HG03354 (cell line): ENCODE measurements around the gene GRB10.
"Not testable (repeated sequence)": the region's sequence is repeated elsewhere in the genome, so short reads cannot be mapped to it uniquely, and the experiment has no call there.

Experiments used
- ATAC-seq: cut with Tn5 transposase; IDR thresholded peaks from one replicate; pipeline ENCODE4 v1.9.1; 2021; ENCODE audit warnings: mild to moderate bottlenecking; ENCODE audit not compliant: unreplicated experiment, poor library complexity, severe bottlenecking

GRB10 gene

GRCh38 chr7:50781381-50782293 lies 1.1 kb downstream of the GRB10 start:
- ATAC-seq = no peak

GRCh38 chr7:50780436-50780835 lies 2.3 kb downstream of the GRB10 start:
- no peak for ATAC-seq

- ATAC-seq = no peak
These were observed 3.3 kb downstream of the GRB10 start for GRCh38 chr7:50779427-50779826.

- ATAC-seq = no peak
These were observed 4.5 kb downstream of the GRB10 start for GRCh38 chr7:50778189-50778588.

GRCh38 chr7:50775836-50776235 lies 6.9 kb downstream of the GRB10 start:
- no peak for ATAC-seq

- no peak for ATAC-seq
These were observed 7.5 kb downstream of the GRB10 start for GRCh38 chr7:50775231-50775630.

GRCh38 chr7:50774319-50774718 lies 8.4 kb downstream of the GRB10 start:
- ATAC-seq = no peak

- ATAC-seq = not testable (repeated sequence)
These were observed 9.6 kb downstream of the GRB10 start for GRCh38 chr7:50773071-50773470.

GRCh38 chr7:50771120-50772002 lies 11.3 kb downstream of the GRB10 start:
- ATAC-seq = no peak

- no peak for ATAC-seq
These were observed 13.9 kb downstream of the GRB10 start for GRCh38 chr7:50768485-50769474.

- ATAC-seq = no peak
These were observed 15.9 kb downstream of the GRB10 start for GRCh38 chr7:50766849-50767207.

- ATAC-seq = no peak
These were observed 16.4 kb downstream of the GRB10 start for GRCh38 chr7:50766106-50766848.

GRCh38 chr7:50762337-50762736 lies 20.4 kb downstream of the GRB10 start:
- no peak for ATAC-seq

- no peak for ATAC-seq
These were observed 21.0 kb downstream of the GRB10 start for GRCh38 chr7:50761713-50762112.

- no peak for ATAC-seq
These were observed 24.8 kb downstream of the GRB10 start for GRCh38 chr7:50757703-50758390.

GRCh38 chr7:50756180-50756579 lies 26.5 kb downstream of the GRB10 start:
- no peak for ATAC-seq

- no peak for ATAC-seq
These were observed 28.0 kb downstream of the GRB10 start for GRCh38 chr7:50754684-50755083.

GRCh38 chr7:50754241-50754640 lies 28.5 kb downstream of the GRB10 start:
- ATAC-seq = no peak
